HG03108 (cell line): ENCODE measurements around the gene ZNF91.
A peak's percentile ranks its signal among the peaks of the same experiment; 100 is the strongest.
"Not testable (repeated sequence)": the region's sequence is repeated elsewhere in the genome, so short reads cannot be mapped to it uniquely, and the experiment has no call there.

Experiments used
- ATAC-seq: cut with Tn5 transposase; IDR thresholded peaks from one replicate; pipeline ENCODE4 v1.9.1; 2021; ENCODE audit warnings: moderate library complexity; ENCODE audit not compliant: unreplicated experiment

Gene ZNF91

GRCh38 chr19:23395041-23395721 lies at the start of gene ZNF91:
Gene ZNF91 (minus strand): TSS chr19:23395471. CDS start chr19:23395354, 117 bp downstream.
- peak; percentile 95 for ATAC-seq

GRCh38 chr19:23440791-23441190 lies 45.5 kb upstream of the ZNF91 start:
- ATAC-seq, result no peak

GRCh38 chr19:23440207-23440606 lies 44.9 kb upstream of the ZNF91 start:
- no peak for ATAC-seq

- no peak for ATAC-seq
These were observed 44.4 kb upstream of the ZNF91 start for GRCh38 chr19:23439623-23440022.

GRCh38 chr19:23437901-23438300 lies 42.6 kb upstream of the ZNF91 start:
- no peak for ATAC-seq

GRCh38 chr19:23436944-23437343 lies 41.7 kb upstream of the ZNF91 start:
- no peak for ATAC-seq

GRCh38 chr19:23436318-23436717 lies 41.0 kb upstream of the ZNF91 start:
- no peak for ATAC-seq

- no peak for ATAC-seq
These were observed 25.6 kb upstream of the ZNF91 start for GRCh38 chr19:23420824-23421223.

- ATAC-seq, result not testable (repeated sequence)
These were observed 24.0 kb upstream of the ZNF91 start for GRCh38 chr19:23419261-23419660.

- ATAC-seq, result no peak
These were observed 20.4 kb upstream of the ZNF91 start for GRCh38 chr19:23415561-23416191.

- ATAC-seq, result no peak
These were observed 19.8 kb upstream of the ZNF91 start for GRCh38 chr19:23415034-23415433.

- ATAC-seq, result no peak
These were observed 14.9 kb upstream of the ZNF91 start for GRCh38 chr19:23410155-23410554.

GRCh38 chr19:23409392-23410048 lies 14.2 kb upstream of the ZNF91 start:
- no peak for ATAC-seq

GRCh38 chr19:23407616-23408133 lies 12.4 kb upstream of the ZNF91 start:
- ATAC-seq, result no peak

GRCh38 chr19:23406721-23407120 lies 11.4 kb upstream of the ZNF91 start:
- ATAC-seq, result no peak

- no peak for ATAC-seq
These were observed 10.8 kb upstream of the ZNF91 start for GRCh38 chr19:23406091-23406490.

- no peak for ATAC-seq
These were observed 9.4 kb upstream of the ZNF91 start for GRCh38 chr19:23404676-23405075.

- ATAC-seq, result no peak
These were observed 8.5 kb upstream of the ZNF91 start for GRCh38 chr19:23403581-23404324.

- no peak for ATAC-seq
These were observed 7.8 kb upstream of the ZNF91 start for GRCh38 chr19:23403052-23403451.

- no peak for ATAC-seq
These were observed 7.1 kb upstream of the ZNF91 start for GRCh38 chr19:23402388-23402787.

GRCh38 chr19:23401086-23401610 lies 5.9 kb upstream of the ZNF91 start:
- no peak for ATAC-seq
